GM15510 (cell line): ENCODE results near the gene MXD1.

Source experiments
- POLR2A ChIP-seq: IDR thresholded peaks from 3 replicates; pipeline ENCODE4 v1.6.1; 2011; ENCODE audit warnings: borderline replicate concordance; ENCODE audit not compliant: insufficient read length; ENCODE audit errors: extremely low read depth

MXD1 gene

DNA sequence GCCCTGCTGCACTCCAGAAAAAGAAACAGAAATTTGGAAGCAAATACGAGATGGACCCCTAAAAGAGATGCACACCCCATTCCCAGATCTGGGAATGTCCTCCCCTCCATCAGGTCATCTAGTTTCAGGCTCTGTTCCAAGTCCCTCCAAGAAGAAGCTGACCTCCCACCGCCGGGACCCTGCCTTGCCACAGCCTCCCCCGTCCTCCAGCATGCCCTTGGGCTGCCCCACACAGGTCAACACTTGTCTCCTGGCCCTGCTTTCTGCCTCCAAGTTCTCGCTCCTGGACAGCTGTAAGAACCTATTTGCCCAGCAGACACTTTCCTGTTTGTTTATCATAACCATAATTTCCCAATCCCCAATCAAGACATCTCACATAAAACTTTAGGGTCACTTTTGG lies 44.5 kb downstream of the MXD1 start:
- TF ChIP-seq POLR2A = no peak

DNA sequence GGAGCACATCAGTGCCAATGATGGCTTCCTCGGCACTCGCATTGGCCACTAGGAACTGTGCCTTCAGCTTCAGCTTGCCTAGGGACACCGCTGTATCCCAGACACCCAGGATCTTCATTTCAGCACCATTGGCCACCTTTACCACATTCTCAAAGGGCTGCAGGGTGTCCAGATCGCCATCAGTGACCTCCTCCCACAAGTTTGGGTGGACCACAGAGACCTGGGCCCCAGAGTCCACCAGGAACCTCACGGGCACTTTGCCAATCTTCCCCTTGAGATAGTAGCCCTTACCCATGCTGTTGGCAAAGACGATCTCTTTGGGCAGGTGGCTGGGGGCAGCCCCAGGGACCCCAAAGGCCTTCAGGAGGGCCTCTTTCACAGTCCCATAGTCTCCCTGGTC lies 45.9 kb downstream of the MXD1 start:
- TF ChIP-seq POLR2A = no peak

DNA sequence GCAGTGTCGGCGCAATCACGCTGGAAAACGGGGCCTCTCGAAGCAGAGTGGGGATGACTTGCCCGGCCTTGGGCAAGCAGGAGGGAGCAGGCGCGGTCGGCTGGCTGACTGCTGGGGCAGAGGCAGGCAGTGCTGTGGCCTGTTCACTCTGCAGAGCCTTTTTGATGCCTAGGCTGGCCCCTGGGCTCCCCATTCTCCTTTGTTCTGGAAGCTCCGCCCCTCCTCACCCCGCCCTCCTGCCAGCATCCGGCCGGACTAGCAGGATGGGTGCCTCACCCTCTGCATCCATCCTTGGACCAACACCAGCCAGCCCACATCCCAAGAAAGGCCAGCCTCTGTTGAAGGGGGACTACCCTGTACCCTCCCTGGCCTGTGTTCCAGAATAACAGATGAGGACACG lies 46.6 kb downstream of the MXD1 start, which contains the start of gene ASPRV1:
TSS of gene ASPRV1 (minus strand) at position 136 of the 400 bp plus-strand sequence. CDS start 195 bp downstream, outside the sequence.
- TF ChIP-seq POLR2A = no peak

DNA sequence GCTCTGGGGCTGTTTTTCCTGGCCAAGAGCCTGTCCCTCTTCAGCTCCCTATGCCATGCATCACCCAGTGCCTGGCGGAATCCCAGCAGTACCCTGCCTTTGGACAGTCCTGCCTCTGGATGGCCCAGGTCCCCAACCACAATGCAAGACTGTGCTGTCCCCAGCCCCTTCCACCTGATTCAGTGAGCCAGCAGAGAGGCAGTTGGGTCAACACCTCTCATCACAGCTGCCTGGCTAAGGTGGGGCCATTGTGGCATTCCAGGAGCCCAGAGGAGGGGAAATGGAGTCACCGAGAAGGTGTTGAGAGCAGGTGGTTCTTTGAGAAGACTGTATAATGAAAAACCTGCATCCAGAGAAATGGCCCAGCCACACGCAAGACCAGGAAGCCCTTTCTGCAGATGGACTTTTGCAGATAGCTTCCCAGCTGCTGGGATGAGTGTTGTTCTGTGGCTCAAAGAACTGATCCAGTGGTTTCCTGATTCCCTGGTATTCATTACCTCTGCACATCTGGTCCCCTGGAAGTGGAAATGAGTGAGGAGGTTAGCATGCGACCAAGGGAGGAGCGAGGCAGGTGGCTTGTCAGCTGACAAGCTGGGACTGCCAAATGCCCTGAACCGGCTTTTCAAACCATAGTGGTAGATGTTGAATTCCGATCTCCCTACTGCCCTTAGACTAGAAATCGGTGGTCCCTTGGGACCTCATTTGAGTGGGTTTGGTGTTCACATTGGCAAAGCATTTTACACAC lies 48.2 kb downstream of the MXD1 start:
- TF ChIP-seq POLR2A = no peak

DNA sequence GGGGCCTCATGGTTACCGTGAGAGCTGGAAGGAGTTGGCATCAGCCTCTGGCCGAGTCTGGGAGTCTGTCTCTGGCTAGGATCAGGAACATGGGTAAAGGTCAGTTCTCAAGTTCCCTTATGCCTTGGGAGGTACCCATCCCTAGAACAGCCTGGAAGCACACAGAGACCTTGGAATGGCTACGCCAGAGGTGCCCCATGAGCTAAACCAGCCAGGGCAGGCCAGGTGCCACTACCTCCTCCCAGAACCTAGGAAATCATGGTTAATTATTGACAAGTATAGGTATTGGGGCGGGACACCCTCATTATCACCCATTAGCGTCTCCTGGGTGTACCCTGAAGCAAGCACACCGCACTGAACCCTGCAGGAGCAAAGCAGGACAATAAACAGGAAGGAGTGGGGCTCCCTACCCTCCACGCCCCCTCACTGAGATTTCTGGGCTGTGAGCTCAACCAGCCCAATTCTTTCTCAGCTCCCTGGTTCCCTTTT lies 49.5 kb downstream of the MXD1 start:
- no peak for TF ChIP-seq POLR2A

DNA sequence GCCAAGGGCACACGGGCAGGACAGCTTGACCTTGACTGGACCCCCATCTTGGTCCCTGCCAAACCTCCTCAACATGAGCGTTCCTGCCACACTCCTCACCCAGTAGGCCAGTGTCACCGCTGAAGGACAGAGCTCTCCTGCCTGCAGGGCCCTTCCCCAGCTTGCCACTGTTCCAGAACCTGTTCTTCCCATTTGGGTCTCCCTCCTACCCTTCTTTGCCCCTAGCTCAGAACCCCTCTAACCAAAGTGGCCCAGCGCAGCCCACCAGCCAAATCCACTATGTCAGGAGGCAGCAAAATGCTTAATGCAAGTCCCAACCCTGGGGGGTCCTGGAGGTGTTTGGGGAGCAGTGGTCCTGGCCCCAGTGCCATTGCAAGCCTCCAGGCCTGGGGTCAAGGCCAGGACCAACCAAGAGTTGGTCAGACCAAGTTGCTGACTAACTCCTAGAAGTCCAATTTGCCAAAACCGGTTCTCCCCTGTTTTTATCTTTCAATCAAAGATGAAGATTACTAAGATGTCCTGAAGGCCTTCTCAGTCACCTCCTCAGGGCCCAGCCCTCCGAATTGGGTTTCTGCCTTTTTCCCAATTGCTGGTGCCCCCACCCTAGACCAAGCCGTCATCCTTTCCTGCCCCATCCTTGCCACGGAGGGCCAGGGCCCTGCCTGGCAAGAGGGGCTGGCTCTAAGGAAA lies 51.0 kb downstream of the MXD1 start:
- no peak for TF ChIP-seq POLR2A

DNA sequence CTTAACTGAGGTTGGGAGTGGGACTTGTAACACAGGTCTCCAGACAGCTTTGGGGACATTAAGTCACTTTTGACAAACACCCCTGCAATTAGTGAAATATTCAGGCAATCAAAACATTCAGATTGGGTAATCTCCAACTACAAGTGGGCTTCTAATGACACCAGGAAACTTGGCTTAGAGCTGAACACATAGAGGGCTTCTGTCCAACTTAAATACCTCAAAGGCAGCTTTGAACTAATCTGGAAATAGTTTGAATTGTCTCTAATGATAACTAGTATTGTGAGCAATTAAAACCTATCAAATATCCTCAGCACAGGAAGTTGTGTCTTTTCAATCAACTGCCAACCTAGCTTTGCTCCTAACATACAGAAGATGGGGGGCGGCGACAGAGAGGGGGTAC lies 51.6 kb downstream of the MXD1 start:
- no peak for TF ChIP-seq POLR2A

DNA sequence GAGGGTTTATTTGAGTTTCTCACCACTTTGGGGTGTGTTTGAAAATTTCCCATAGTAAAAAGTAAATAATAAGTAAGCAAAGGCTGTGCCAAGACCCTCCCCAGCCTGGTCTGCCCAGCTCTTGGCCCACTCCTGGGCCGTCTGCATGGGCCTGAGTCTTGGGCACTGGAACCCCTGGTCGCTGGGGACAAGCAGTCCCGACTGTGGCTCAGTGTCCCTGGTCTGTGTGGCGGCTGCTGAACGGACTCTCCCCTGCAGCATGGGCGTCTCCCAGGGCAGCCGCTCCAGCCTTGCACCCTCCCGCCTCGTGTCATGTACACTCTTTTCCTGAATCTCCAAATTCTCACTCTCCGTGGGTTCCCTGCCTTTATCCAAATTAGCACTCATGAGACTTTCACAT lies 53.7 kb downstream of the MXD1 start:
- TF ChIP-seq POLR2A = no peak

DNA sequence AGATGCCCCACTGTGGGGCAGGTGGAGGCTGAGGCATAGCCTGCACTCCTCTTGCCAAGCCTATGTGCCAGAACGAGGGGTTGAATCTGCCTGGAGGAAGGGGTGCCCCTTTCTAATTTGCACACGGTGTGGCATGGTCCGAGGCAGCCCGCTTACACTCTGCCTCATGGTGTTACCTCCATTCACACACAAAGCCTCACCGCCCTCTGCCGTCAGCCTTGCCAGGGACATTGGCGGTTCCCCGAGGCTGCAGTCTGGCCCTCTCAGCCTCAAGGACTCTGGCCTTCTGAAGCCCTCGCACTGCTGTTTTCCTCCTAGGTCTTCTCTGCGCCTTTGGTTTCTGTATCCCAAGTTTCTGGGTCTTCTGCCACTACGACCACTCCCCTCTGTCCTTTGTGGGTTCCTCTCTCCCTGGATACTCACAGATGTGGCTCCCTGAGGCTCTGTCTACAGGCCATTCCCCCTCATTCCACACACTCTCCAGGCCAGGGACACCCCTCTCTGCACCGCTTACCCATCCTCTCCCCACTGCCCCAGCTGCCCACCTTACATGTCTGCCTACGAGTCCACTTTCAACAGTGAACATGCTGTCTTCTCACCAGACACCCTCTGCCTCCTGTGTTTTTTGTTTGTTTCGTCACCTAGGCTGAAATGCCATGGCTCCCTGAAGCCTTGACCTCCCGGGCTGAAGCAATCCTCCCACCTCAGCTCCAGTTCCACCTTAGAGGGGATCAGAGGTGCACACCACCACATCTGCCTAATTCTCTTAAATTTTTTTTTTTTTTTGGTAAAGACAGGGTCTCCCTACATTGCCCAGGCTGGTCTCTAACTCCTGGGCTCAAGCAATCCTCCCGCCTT lies 54.4 kb downstream of the MXD1 start:
- no peak for TF ChIP-seq POLR2A

DNA sequence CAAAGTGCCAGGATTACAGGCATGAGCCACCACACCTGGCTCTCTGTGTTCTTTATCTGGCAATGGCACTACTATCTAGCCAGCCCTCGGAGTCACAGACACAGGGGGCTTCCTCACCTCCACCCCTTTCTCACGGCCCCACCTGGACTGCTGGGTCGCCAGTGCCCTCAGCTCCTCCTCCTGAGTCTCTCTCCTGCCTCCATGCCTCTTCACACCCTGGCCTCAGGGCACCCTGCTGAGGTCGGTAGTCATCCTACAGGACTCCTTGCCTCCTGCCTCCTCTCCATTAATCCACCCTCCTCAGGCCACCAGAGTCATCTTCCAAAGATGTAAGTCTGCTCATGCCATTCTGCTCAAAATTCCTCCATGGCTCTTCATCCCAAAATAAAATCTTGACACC lies 55.1 kb downstream of the MXD1 start:
- no peak for TF ChIP-seq POLR2A

DNA sequence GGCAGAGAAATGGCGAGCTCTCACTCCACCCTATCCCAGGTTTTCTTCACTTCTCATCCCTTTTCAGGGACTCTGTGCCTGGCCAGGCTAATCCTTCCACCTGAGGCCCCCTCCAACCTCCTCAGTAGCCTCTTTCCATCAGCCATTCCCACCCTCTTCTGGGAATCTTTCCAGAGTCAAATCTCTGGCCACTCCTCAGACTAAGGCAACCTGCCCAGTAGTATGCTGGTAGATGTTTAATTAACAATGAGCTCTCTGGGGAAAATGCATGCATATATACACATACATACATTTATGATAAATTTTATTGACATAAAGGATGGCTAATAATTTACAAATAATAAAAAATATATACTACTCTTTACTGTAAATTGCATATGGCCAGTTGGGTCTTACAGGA lies 57.9 kb downstream of the MXD1 start:
- TF ChIP-seq POLR2A = no peak

DNA sequence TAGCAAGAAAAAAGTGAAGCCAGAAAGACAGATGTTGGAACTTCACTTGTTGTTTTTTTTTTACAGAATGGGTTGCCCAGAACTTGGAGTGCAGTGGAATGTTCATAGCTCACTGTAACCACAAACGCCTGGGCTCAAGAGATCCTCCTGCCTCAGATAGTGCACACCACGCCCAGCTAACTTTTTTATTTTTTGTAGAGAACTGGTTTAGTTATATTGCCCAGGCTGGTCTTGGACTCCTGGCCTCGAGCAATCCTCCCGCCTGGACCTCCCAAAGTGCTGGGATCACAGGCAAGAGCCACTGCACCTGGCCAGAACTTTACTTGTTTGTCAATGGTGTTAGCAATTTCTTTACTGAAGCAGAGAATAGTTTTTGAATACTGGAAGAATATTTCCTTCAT lies 58.4 kb downstream of the MXD1 start:
- TF ChIP-seq POLR2A = no peak

DNA sequence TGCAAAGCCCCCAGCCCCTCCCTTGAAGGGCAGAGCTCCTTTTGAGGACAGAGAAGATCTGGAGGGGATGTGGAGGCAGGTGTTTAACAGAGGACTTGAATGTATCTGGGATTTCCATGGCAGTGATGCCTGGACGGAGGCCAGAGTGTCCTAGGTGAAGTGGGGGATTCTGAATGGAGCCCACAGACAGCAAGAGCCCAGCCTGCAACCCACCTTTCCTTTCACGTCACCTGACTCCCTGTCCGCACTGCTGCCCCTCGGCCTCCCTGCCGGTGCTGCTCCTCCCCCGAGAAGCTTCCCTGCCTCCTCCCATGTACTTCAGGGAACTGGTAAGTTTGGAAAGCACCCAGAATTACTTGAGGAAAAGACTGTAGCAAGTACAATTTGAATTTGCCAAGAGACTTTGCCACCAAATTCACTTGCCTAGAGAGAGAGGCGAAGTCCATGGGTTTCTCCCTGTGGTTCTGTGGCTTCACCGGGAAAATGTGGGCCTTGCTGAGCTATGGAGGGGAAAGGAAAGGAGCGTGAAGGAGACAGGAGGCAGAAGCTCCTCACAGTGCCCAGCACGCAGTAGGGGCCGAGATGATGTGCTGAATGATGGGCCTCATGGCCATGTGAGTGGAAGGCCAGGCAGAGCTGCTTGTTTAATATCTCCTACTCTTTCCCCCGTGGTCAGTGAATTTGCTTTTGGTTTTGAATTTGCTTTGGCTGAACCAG lies 60.4 kb downstream of the MXD1 start:
- TF ChIP-seq POLR2A = no peak

DNA sequence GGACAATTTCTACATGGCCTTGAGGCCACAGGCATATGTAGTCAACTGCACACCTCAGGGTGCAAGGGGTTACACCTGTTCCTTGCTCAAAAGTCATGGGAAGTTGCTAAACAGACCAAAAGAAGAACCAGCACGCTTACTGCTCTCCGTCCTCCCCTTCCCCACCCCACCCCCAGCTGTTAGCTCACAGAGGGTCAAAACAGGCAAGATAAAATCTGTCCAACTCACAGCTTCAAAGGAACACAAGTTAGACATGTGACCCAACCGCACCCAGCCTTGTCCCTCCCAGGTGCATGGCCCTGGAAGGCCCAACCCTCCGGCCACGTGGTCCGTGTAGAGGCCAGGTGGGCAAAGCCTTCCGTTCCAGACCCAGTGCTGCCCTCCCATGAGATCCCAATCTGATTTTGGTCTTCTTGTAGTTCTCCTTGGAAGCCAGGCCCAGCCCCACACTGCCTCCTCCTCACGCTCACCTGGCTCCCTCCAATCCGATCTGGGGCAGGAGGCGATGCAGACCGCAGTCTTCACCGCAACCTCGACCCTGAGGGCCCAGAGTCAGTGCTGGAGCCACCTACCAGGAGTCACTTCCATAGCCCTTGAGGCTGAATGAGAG lies 61.0 kb downstream of the MXD1 start:
- TF ChIP-seq POLR2A = no peak
